AG04449 (cell line): ENCODE measurements around the gene PTPN14.

ENCODE experiments used
- CTCF ChIA-PET: fragments of 350-600 bp; formaldehyde crosslinking; extraction: SDS; loops from one replicate; lab custom pipeline; 2021; ENCODE audit warnings: antibody characterized with exemption; lab: Yijun Ruan, JAX
- POLR2A ChIA-PET: fragments of 400-600, 350-600 bp; formaldehyde crosslinking; extraction: SDS; loops from one replicate; lab custom pipeline; 2020; ENCODE audit warnings: antibody characterized with exemption, inconsistent platforms; lab: Yijun Ruan, JAX
- DNase-seq: peaks from one replicate; pipeline ENCODE4 v3.0.0-alpha.2; 2010; ENCODE audit warnings: low read depth, low spot score
- H3K4me3 ChIP-seq: 2 replicates; pipeline ENCODE4 v1.5.1; 2011; ENCODE audit warnings: low read depth, mild to moderate bottlenecking, control low read depth, low read length
- TF ChIP-seq, protein P1 (sequence below): IDR thresholded peaks from one replicate; pipeline ENCODE4 v1.5.1; 2011; ENCODE audit warnings: mild to moderate bottlenecking, moderate library complexity, low read length, control low read depth, inconsistent platforms; ENCODE audit not compliant: insufficient read depth; ENCODE audit errors: missing control alignments

The PTPN14 gene

DNA sequence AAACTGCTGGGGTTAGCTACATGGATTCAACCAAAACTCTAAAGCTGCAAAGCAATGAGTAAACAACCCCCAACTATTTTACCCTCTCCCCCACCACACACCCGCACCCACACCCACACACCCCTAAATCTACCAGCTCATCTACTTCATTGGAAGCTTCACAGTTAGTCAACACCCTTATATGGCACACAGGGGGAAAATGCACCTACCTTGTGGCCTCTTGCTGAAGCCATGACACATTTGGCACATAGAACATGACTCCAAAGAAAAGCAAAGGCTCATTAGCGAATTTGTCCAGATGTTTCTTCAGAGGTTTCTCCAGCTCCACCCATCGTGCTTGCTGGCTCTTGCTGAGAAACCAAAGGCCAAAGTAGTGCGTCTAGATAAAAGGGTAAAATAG lies 99.8 kb downstream of the PTPN14 start:
- ChIA-PET CTCF (interaction anchor here (1.8 to 2.0 kb wide), 3 partner anchors 120 to 176 kb away, joined by 4 to 6 read pairs (median 5); no protein-coding TSS in a partner anchor), POLR2A (interaction anchor here (0.7 to 1.0 kb wide), 4 partner anchors 29 to 101 kb away, joined by 3 to 5 read pairs (median 4); no protein-coding TSS in a partner anchor)
- DNase-seq: no peak

DNA sequence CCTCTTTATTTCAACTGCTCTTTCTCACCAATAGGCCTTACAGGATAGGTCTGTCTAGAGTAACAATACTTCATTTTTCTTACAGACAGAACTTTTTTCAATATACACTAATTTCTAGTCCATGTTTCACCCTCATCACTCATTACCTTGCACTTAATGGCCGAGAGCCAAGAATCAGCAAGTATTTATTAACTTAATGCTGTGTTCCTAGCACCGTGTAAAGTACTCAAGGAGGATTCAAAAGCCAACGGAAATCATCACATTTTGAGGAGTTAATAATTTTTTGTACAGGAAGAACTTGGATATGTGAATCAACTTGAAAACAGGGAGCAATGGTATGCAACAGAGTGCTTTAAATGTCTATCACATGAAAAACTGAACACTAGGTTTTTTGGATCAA lies 102.0 kb downstream of the PTPN14 start:
- TF ChIP-seq, protein P1, sequence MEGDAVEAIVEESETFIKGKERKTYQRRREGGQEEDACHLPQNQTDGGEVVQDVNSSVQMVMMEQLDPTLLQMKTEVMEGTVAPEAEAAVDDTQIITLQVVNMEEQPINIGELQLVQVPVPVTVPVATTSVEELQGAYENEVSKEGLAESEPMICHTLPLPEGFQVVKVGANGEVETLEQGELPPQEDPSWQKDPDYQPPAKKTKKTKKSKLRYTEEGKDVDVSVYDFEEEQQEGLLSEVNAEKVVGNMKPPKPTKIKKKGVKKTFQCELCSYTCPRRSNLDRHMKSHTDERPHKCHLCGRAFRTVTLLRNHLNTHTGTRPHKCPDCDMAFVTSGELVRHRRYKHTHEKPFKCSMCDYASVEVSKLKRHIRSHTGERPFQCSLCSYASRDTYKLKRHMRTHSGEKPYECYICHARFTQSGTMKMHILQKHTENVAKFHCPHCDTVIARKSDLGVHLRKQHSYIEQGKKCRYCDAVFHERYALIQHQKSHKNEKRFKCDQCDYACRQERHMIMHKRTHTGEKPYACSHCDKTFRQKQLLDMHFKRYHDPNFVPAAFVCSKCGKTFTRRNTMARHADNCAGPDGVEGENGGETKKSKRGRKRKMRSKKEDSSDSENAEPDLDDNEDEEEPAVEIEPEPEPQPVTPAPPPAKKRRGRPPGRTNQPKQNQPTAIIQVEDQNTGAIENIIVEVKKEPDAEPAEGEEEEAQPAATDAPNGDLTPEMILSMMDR: no peak
- H3K4me3 ChIP-seq: no peak overlapping the region
- ChIA-PET POLR2A (interaction anchor here (0.7 kb wide), 1 partner anchor 102 kb away, joined by 3 read pairs; the partner anchor contains the start of gene PTPN14), CTCF (no interaction called here)
- no peak for DNase-seq

More for the DNA sequence above, 99.8 kb downstream of the PTPN14 start:
- H3K4me3 ChIP-seq: no peak overlapping the region
- TF ChIP-seq, protein P1: no peak

DNA sequence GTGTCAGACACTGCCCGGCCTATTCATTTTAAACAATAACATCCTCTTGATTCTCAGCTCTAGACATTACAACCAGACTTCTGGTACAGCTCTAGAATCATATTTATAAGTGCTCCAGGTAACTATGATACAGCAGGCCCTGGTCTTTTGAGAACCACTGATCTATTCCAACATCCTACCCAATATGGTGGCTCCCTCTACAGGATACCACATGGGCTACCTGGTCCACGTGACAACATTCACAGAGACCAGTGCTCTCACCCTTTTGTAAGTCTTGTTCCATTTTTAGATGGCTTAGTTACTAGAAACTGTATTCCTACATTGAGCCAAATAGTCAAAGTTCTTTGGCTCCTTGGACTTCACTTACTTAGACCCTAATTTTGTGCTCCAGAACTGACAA lies 102.9 kb downstream of the PTPN14 start:
- CTCF ChIA-PET: no interaction called here
- no peak overlapping the region for H3K4me3 ChIP-seq
- no peak for DNase-seq
- POLR2A ChIA-PET: interaction anchor here (0.7 kb wide), 1 partner anchor 103 kb away, joined by 3 read pairs; the partner anchor contains the start of gene PTPN14
- TF ChIP-seq, protein P1: no peak

DNA sequence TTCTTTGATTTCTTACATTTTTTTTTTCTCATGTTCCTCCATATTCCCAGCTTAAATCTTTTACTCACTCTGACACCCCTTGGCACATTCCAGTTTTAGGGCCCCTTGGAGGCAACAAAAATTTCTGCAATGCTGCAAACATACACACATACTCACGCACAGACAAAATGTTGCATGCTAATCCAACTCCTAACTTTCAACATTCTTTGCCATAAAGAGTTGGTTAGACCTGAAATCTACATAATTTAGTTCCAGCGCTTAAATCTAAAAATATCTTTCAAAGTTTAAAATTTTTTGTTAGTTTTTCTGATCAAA lies 103.9 kb downstream of the PTPN14 start:
- ChIA-PET CTCF (no interaction called here), POLR2A (interaction anchor here (0.9 kb wide), 2 partner anchors 104 to 119 kb away, joined by 3 to 4 read pairs; partner anchors contain the start of gene PTPN14)
- TF ChIP-seq, protein P1: no peak
- no peak overlapping the region for H3K4me3 ChIP-seq
- DNase-seq: no peak

DNA sequence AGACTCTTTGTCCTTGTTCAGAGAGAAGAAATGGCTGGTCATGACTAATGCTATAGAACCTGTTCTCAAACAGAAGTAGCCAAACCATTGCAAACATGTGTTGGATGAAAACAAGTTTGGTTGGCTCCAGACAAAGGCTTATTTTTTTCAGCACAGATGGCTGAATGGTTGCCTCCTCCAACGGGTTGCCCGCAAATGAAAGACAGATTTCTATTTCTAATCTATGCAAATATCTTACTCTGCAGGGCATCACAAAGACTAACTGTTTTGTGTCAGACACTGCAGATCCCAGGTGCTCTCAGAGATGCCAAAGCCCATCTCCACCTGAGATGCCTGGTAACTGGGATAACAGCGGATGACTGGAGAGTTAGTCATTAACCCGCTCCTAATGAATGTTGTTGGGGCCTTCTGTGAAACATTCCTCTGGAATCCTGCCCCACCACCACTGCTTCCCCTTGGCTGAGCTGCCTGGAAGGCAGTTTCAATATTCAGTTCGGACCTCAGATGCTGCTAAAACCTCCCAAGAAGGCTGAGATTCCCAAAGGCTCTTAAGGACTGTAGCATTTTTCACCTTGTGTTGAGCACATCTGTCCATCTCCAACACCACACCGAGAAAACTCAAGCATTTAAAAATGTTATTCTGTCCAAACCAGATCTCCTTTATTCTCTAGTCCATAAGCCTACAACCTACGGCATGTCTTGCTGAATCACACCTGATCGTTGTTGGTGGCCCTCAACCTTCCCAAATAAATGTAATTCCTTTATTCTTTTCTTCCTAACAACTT lies 104.4 kb downstream of the PTPN14 start:
- peak overlapping the region; percentile 18; the same call in 1 of the 2 replicates for H3K4me3 ChIP-seq
- POLR2A ChIA-PET: interaction anchor here (0.9 kb wide), 2 partner anchors 104 to 119 kb away, joined by 3 to 4 read pairs; partner anchors contain the start of gene PTPN14
- TF ChIP-seq, protein P1: no peak
- peak; percentile 67 for DNase-seq
- CTCF ChIA-PET: no interaction called here
